GM21526 (cell line): ENCODE results near the gene PARD3B.

Source experiments
- ATAC-seq: cut with Tn5 transposase; IDR thresholded peaks from one replicate; pipeline ENCODE4 v1.9.1; 2021; ENCODE audit warnings: moderate library complexity; ENCODE audit not compliant: unreplicated experiment, low FRiP score

PARD3B gene

GRCh38 chr2:204692790-204693189 is 147.5 kb downstream of the PARD3B start:
- no peak for ATAC-seq

GRCh38 chr2:204693262-204693661 is 148.0 kb downstream of the PARD3B start:
- ATAC-seq, result no peak

- ATAC-seq, result no peak
Measured at GRCh38 chr2:204695506-204695905, 150.2 kb downstream of the PARD3B start.

- no peak for ATAC-seq
Measured at GRCh38 chr2:204696124-204696523, 150.8 kb downstream of the PARD3B start.

GRCh38 chr2:204705243-204705932 is 160.1 kb downstream of the PARD3B start:
- no peak for ATAC-seq

- ATAC-seq, result no peak
Measured at GRCh38 chr2:204706939-204707338, 161.7 kb downstream of the PARD3B start.

GRCh38 chr2:204713211-204713610 is 167.9 kb downstream of the PARD3B start:
- ATAC-seq, result no peak

- ATAC-seq, result no peak
Measured at GRCh38 chr2:204715361-204715760, 170.1 kb downstream of the PARD3B start.

GRCh38 chr2:204717591-204717990 is 172.3 kb downstream of the PARD3B start:
- ATAC-seq, result no peak

- no peak for ATAC-seq
Measured at GRCh38 chr2:204718607-204719006, 173.3 kb downstream of the PARD3B start.

GRCh38 chr2:204720874-204721273 is 175.6 kb downstream of the PARD3B start:
- no peak for ATAC-seq

GRCh38 chr2:204722207-204722606 is 176.9 kb downstream of the PARD3B start:
- ATAC-seq, result no peak

GRCh38 chr2:204722691-204723090 is 177.4 kb downstream of the PARD3B start:
- ATAC-seq, result no peak

- ATAC-seq, result no peak
Measured at GRCh38 chr2:204725693-204726360, 180.6 kb downstream of the PARD3B start.

GRCh38 chr2:204726831-204727230 is 181.6 kb downstream of the PARD3B start:
- no peak for ATAC-seq

- no peak for ATAC-seq
Measured at GRCh38 chr2:204727368-204727767, 182.1 kb downstream of the PARD3B start.

- ATAC-seq, result no peak
Measured at GRCh38 chr2:204730603-204731002, 185.3 kb downstream of the PARD3B start.

- no peak for ATAC-seq
Measured at GRCh38 chr2:204732019-204732418, 186.7 kb downstream of the PARD3B start.

- ATAC-seq, result no peak
Measured at GRCh38 chr2:204737296-204737695, 192.0 kb downstream of the PARD3B start.

GRCh38 chr2:204738721-204739120 is 193.4 kb downstream of the PARD3B start:
- ATAC-seq, result no peak

- no peak for ATAC-seq
Measured at GRCh38 chr2:204743393-204743960, 198.2 kb downstream of the PARD3B start.

GRCh38 chr2:204744506-204744905 is 199.2 kb downstream of the PARD3B start:
- ATAC-seq, result no peak
